NB4 (cell line): ENCODE measurements around the gene OR5D14.

ENCODE experiments used
- DNase-seq: peaks from one replicate; pipeline ENCODE4 v3.0.0; 2010; ENCODE audit warnings: low read depth
- H3K4me3 ChIP-seq: one replicate; pipeline ENCODE4 v1.5.1; 2011; ENCODE audit warnings: mild to moderate bottlenecking, low read depth, low read length, moderate library complexity
- MYC ChIP-seq: IDR thresholded peaks from 2 replicates; pipeline ENCODE4 v1.6.1; 2011; ENCODE audit warnings: low read depth, low read length
- POLR2A ChIP-seq: IDR thresholded peaks from 2 replicates; pipeline ENCODE4 v1.6.1; 2011; ENCODE audit warnings: mild to moderate bottlenecking; ENCODE audit not compliant: insufficient read length; ENCODE audit errors: extremely low read depth
- TF ChIP-seq, protein P1 (sequence below): IDR thresholded peaks from one replicate; pipeline ENCODE4 v1.5.1; 2012; ENCODE audit warnings: low read depth, low read length
- TF ChIP-seq, protein P2 (sequence below): IDR thresholded peaks from 2 replicates; pipeline ENCODE4 v1.6.1; 2011; ENCODE audit warnings: low read depth, low read length

Gene OR5D14

DNA sequence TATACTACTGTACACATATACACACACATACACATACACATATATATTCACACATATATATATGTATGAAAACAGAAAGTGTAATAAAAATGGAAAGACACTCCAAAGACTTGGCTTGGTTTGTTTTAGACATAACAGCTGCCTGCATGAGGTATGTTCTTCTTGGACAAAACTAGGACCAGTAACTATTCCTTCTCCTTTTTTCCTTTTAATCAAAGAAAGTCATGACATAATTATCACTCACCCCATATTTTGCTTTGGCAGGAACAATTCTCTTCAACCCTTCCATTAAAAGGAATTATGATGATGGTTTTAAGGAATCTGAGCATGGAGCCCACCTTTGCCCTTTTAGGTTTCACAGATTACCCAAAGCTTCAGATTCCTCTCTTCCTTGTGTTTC lies at the start of gene OR5D14:
TSS of gene OR5D14 (plus strand) at position 301 of the 400 bp plus-strand sequence. CDS start at position 301, 0 bp downstream.
- TF ChIP-seq, protein P1, sequence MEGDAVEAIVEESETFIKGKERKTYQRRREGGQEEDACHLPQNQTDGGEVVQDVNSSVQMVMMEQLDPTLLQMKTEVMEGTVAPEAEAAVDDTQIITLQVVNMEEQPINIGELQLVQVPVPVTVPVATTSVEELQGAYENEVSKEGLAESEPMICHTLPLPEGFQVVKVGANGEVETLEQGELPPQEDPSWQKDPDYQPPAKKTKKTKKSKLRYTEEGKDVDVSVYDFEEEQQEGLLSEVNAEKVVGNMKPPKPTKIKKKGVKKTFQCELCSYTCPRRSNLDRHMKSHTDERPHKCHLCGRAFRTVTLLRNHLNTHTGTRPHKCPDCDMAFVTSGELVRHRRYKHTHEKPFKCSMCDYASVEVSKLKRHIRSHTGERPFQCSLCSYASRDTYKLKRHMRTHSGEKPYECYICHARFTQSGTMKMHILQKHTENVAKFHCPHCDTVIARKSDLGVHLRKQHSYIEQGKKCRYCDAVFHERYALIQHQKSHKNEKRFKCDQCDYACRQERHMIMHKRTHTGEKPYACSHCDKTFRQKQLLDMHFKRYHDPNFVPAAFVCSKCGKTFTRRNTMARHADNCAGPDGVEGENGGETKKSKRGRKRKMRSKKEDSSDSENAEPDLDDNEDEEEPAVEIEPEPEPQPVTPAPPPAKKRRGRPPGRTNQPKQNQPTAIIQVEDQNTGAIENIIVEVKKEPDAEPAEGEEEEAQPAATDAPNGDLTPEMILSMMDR = no peak
- TF ChIP-seq, protein P2, sequence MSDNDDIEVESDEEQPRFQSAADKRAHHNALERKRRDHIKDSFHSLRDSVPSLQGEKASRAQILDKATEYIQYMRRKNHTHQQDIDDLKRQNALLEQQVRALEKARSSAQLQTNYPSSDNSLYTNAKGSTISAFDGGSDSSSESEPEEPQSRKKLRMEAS = no peak
- TF ChIP-seq MYC (no peak), POLR2A (no peak)
- DNase-seq = no peak
- H3K4me3 ChIP-seq = no peak within 1 kb of the TSS

DNA sequence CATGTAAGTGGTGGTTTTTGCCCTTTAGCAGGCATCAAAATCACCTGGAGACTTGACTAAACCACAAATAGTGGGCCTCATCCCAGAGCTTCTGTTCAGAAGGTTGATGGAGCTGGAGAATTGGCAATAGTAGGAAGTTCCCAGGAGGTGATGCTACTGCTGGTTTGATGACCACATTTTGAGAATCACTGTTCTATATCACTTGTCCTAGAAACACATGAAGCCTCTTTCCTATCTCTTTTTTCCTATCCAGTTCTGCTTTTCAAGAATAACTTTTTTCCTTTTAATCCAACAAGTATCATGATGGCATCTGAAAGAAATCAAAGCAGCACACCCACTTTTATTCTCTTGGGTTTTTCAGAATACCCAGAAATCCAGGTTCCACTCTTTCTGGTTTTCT lies 22.2 kb upstream of the OR5D14 start, which contains the start of gene OR5D13:
TSS of gene OR5D13 (plus strand) at position 301 of the 400 bp plus-strand sequence. CDS start at position 301, 0 bp downstream.
- DNase-seq = no peak
- TF ChIP-seq, protein P2 = no peak
- TF ChIP-seq, protein P1 = no peak
- TF ChIP-seq POLR2A (no peak), MYC (no peak)
- no peak within 1 kb of the TSS for H3K4me3 ChIP-seq

DNA sequence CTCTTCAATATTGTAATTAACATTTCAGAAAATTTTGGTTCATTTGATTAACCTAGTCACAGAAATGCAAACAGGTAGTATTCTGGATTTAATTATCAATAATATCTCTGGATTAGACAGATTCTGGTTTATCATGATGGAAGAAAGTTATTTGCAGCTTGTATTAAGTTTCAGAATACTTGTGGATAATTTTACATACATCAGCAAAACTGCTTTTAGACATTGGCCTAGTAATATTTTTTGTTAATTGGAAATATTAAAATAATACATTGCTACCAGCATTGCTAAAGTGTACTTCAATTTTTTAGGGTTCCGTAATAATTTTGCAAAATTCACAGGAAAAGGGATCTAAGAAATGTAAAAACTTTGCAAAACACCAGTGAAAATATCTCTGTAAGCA lies 3.8 kb upstream of the OR5D14 start:
- H3K4me3 ChIP-seq = no peak overlapping the region
- no peak for DNase-seq
- TF ChIP-seq POLR2A (no peak), MYC (no peak)
- TF ChIP-seq, protein P2 = no peak
- TF ChIP-seq, protein P1 = no peak

DNA sequence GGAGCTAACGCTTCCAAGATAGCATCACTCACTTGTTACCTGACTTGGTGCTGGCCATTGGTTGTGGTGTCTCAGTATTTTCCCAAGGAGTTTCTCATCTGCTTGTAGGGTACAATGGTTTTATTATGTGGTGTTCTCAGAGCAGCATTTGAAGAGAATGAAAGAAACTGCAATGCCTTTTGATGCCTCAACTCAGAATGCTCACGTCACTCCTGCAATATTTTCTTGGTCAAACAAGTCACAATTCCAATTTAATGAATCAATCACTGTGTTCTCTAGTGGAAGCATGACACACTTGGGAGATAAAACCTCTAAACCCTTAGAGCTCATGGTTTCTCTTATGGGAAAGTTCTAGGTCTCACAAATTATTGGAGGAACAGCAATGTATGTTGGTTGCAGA lies 2.0 kb upstream of the OR5D14 start:
- no peak overlapping the region for H3K4me3 ChIP-seq
- TF ChIP-seq, protein P1 = no peak
- no peak for TF ChIP-seq POLR2A
- TF ChIP-seq, protein P2 = no peak
- no peak for TF ChIP-seq MYC
- no peak for DNase-seq

DNA sequence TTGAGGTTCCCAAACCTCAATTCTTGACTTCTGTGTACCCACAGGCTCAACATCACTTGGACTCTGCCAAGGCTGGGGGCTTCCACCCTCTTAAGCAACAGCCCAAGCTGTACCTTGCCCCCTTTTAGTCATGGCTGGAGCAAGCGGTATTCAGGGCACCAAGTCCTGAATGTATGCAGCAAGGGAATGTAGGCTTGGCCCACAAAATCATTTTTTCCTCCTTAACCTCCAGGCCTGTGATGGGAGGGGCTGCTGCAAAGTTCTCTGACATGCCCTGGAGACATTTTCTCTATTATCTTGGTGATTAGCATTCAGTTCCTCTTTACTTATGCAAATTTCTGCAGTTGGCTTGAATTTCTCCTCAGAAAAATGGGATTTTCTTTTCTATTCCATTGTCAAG lies 10.9 kb downstream of the OR5D14 start:
- no peak overlapping the region for H3K4me3 ChIP-seq
- no peak for TF ChIP-seq POLR2A
- TF ChIP-seq MYC = no peak
- TF ChIP-seq, protein P2 = no peak
- TF ChIP-seq, protein P1 = no peak

DNA sequence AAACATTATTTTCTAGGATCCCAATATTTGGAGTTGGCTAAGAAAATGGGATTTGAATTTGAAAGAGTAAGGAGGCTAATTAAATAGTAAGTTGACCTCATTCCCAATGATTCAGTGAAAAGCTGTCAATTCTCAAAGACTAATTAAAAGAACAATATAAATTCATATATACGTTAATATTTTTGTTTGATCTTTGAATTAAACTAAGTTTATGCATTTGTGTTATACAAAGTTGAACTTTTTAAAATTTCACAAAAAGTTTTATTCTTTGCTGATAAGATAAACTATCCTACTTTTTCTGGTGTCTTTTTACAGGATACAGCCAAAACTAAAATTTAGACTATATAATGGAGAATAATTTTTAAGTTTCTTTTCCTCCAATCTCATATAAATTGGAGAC lies 15.7 kb downstream of the OR5D14 start, which contains the start of gene OR5L1:
TSS of gene OR5L1 (plus strand) at position 301 of the 400 bp plus-strand sequence. CDS start 100 bp downstream, outside the sequence.
- no peak for DNase-seq
- TF ChIP-seq, protein P1 = no peak
- no peak for TF ChIP-seq POLR2A
- TF ChIP-seq, protein P2 = no peak
- TF ChIP-seq MYC = no peak
- H3K4me3 ChIP-seq = no peak within 1 kb of the TSS

More for the DNA sequence above, 10.9 kb downstream of the OR5D14 start:
- DNase-seq = no peak
